NCI-H2227 treated with DMSO at 0.1 percent for 48 hours (cell line): Measurements from ENCODE around the gene ABHD15.

Experiments used
- DNase-seq: peaks from one replicate; lab custom pipeline; 2025; lab: John Stamatoyannopoulos, UW

The ABHD15 gene

DNA sequence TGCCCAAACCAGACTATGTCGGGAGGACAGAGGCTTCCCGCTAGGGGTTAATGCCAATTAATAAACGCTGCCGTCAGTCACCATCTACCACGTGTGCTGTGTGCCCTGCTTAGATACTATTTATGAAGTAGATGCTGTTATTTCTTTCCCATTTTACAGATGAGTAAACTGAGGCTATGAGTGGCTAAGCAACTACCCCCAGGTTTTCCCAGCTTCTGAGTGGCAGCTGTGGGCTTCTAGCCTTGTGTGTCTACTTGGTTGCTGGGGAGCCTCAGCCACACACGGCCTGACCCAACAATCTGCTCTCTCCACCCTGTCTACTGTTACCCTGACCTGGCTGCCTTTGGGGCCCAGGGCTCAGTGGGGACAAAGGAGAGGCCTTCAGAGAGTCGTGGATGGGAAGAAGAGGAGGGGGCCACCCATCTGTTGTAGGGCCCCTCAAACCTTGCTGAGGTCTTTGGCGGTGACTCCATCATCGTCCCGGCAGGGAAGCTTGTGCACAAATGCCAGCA is 15.5 kb upstream of the ABHD15 start:
- DNase-seq = no peak

DNA sequence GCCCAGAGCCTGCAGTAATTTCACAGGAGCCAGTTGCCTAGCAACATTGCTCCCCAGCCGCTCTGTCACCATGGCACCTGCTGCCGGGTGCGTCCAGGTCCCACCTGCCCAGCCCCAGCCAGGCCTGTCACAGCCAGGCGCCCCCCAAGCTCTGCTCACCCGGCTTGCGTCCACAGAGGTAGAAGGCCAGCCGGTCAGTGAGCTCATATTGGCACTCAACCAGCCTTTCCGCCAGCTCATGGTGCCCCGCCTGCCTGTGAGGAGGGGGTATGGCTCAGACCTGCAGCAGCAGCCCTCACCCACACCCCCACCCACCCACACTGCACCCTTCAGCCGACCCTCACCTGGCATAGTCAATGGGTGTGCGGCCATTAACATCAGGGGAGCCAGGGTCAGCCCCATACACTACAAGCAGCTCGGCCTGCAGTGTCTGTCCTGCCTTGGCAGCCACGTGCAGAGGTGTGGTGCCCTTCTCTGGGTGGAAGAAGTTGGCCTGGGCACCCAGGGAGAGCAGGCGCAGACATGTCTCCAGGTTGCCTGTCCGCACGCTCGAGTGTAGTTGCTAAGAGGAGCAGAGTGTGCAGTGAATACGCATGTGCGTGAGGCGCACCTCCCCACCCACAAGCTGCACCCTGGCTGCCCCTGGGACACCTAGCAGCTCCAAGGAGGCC is 14.9 kb upstream of the ABHD15 start:
- no peak for DNase-seq

DNA sequence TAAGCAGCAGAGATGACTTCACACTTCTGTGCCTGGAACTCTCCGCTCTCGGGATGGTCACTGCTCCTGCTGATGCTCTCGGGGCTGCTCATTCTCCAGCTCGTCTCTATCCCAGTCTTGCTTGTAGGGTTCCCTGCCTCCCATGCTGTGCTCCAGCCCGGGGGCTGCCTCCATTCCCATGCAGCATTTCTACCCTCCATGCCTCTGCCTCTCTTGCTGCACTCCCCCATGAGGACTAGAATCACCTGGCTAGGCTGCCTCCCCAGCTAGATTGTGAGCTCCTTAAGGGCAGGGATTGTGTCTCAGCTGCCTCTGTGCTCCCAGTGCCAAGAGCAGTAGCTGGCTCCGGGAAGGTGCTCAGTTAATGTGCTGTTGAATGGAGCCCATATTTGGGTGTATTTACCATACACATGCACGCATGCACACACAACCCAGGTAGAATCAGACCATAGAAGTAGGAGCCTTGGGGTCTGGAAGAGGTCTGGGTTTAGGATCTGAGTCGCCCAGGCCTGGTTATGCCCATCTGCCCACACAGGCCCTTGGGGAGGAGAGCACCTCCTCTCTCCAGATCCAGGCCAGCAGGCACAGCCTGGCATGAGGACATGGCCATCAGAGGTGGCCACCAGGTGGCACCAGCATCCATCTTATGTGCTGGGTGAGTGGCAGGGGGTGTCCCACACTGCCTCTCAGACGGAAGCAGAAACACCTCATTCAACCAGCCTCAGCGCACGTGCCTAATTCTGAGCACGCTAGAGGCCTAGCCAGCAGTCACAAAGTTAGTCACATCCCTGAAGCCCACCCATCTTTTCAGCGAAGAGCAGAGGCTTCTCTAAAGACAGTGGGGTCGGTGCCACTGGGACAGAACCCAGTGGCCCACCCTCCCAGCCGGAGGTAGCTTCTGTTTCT is 13.3 kb upstream of the ABHD15 start:
- DNase-seq = peak; percentile 59

DNA sequence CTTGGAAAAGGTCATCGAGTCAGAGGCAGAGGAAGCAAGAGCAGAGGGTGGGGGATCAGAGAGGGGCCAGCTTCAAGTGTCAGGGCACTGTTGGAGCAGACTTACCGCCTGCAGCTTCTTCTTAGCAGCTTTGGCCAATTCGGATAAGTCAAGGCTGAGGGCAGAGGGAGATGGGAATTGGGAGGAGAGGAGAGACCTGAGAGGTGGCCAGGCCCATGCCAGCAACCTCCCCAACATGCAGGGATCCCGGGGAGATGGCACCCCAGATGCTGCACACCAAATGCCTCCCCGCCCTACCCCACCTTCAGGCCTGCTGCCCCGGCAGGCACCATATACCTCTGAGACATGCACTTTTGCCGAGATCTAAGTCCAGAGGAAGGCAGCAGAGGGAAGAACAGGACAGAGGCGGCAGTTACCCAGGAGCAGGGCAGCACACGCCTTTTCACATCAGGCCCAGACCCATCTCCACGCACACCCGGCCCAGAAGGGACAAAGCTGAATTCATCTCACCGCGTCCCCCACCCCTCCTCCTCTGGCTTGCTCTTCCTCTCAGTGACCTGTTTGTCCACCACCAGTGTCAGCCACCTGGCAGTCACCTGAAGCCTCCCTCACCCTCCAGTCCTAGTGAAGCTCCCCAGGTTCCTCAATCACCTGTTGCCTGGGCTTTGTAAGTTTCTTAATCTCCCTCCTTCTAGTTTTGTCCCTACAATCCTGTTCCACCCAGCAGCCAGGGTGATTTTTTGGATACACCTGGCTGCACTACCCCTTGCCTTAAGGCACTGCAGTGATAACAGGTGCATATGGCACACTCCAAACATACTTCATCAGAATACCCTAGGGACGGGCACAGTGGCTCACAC is 12.0 kb upstream of the ABHD15 start:
- no peak for DNase-seq

DNA sequence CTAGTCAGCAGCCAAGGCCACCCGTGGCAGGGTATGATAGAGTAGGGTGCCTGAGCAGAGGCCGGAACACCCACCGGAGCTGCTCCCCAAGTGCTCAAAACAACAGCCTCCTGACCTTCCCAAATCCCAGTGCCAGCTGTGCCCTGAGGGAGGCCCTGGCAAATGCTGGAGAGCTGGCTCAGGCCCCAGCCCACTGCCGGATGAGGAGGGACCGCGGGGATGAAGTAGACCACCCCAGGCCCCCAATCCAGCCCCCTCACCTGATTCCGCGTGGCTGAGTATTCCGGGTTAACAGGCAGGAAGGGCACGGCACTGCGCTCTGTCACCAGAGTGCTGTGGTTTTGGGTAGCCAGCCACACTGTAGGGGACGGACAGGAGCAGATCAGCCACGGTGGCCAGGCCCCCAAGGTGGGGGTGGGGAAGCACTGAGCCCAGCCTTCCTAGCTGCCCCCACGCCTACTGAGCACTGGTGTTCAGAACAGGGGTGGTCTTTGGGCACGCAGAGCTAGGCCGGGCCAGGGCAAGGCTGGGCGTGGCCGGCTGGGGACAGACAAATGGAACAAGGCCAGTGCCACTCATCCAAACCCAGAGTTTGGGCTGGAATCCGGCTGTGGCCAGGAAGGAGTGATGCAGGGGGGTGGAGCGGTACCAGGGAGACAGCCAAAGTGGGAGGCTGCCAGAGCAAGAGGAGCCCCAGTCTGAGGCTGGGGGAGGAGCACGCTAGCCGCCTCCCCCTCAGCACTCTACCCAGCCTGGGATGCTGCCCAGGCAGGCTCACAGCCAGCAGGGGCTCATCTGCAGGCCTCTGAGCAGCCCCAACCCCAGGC is 10.8 kb upstream of the ABHD15 start:
- no peak for DNase-seq

DNA sequence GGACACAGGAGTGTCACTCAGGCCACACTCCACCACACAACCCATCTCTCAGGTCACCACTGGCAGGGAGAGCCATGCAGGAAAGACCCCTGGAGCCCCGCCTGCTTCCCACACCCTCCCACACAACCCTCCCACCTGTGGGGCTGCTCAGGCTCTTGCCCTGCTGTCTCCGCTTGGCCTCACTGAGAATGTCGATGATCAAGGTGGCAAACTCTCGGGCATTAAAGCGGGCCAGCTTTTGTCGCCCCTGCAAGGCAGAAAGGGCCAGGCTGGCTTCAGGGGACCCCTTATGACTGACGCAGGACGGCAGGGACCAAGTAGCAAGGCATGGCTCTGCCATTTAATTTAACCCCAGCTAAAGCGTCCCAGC is 10.1 kb upstream of the ABHD15 start:
- no peak for DNase-seq

DNA sequence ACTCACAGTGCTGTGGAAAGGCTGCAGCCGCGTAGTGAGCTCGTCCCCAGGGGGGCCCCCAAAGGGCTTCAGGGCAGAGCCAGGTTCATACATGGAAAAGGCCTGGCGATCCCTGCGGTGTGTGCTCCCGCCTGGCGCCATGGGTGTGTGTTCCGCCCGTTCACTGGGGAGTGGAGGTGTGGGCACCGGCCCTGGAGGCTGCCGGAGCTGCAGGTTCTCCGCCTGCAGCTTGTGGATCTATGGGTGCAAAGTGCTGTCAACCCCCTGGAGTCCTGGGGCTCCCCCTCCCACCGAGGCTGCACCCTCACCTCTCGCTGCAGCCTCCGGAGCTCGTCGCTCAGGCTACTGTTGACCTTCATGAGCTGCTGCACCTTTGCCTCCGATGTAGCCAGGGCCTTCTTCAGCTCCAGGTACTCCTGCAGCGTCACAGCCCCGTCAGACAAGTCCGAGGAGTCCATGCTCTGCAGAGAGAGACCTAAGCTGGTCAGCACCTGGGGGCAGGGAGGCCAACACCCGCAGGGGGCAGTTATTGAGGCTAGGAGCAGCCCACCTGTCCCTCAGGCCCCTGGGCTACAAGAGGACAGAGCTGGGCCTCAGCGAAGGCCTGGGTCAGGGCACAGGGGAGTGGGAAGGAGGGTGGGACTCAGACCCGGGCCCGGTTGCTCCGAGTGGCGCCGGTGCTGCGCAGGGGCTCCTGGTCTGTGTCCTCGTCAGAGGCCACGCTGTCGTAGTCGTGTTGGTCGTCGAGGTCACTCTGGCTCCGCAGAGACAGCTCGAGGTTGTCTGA is 9.6 kb upstream of the ABHD15 start:
- no peak for DNase-seq

DNA sequence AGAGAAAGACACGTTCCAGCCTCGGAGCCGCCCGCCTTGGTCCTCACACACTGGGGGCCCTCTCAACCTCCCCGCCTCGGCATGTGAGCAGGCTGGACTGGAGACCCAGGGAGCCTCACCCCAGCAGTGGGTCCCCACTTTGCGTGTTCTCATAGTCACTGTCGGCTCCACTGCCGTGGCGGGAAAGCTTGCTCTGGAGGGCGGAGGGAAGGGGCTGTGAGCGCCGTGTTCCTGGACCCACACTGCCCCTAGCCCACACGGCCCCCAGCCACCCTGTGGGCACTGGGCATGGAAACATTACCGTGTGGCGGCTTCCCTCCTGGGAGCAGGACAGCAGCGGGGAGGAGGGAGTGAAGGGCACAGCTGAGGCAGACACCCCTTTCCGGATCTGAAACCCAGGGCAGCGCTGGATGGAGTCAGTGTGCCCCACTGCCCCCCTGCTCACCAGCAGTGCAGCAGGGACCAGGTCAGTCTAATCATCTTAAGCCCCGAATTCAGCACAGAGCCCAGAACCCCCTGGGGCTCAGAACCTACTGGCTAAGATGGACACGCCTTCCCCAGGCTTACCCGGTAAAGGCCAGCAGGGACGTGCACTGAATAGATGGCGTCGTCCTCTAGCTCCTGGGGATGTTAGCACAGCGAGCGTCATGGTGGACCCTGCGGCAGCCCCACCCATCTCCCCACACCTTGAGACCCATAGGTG is 8.8 kb upstream of the ABHD15 start:
- DNase-seq = no peak

DNA sequence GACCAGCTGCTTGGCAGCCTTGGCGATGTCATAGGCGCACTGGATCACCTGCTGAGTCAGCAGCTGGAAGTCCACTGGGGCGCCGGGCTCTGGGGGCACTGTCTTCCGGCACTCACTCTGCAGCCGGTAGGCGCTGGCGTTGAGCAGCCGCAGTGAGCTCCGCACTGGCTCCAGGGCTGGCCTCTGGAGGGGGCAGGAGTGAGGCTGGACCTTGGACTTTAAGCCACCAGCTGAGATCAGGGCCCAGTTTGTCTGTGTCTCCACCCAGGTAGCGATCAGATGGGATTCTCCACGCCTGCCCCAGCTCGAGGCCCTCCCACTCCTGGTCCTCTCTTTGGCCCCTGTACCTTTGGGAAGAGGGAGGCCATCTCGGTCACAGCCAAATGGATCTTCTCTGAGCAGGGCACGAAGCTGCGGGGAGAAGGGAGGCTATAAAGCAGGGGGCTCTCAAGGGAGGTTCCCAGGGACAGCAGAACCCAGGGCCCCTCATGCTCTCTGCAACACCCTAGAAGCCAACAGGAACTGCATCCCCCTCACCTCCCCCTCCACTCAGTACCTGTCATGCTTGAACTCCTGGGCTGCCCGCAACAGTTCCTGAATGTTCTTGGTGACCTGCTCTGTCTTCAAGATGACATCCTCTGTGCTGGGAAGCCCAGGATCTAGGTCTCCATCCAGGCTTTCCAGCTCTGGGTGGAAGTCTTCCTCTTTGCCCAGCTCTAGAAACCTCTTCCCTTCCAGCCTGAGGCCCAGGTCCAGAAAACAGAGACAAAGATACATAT is 8.1 kb upstream of the ABHD15 start:
- DNase-seq = no peak

DNA sequence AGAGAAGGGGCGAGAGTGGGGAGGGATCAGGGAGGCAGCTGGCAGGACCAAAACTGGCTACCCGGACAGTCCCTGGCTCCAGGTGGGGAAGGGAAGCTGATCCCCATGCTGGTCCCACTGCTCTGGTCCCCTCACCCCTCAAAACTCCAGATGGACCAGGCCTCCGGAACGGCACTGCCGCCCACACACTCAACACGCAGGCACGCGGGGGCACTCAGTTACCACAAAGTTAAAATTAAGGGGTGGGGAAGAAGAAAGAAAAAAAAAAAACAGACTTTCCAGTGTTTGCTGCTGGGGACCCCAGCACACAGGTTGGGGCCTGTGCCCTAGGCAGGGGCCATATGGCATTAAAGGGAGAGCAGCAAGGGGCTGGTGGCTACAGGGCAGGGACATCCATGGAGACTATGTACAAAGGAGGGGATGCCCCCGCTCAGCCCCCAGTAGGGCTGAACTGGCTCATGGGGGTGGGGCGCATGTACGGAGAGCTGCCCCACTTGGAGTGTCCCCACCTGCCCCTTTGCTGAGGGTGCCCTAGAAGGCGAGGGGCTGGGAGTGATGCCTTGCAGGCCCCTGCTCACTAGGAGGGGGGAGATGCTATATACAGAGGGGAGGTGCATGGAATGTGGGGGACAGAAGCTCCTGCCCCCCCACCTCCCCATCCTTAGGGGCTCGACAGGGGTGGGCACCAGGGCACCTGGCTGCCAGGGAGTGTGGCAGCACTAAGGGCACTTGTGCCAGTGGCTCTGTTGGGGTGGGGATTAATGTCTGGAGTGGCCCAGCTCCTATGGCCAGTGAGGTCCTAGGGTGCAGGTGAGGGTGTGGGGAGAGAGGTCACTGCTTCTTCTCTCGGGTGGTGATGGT is 7.3 kb upstream of the ABHD15 start:
- no peak for DNase-seq

DNA sequence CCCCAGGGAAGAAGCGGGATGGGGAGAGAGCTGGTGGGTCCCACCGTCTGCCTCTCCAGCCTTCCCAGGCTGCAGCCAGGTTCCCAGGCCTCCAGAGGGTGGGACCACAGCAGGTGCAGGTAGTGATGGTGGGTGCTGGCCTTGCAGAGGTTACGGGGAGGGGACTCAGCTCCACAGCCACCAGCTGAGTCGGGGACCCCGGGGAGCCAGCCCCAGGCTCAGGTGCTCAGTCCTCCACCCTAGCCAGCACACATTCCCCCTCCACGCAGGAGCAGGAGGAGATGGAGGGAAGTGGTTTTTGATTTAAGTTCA is 6.7 kb upstream of the ABHD15 start:
- DNase-seq = no peak

DNA sequence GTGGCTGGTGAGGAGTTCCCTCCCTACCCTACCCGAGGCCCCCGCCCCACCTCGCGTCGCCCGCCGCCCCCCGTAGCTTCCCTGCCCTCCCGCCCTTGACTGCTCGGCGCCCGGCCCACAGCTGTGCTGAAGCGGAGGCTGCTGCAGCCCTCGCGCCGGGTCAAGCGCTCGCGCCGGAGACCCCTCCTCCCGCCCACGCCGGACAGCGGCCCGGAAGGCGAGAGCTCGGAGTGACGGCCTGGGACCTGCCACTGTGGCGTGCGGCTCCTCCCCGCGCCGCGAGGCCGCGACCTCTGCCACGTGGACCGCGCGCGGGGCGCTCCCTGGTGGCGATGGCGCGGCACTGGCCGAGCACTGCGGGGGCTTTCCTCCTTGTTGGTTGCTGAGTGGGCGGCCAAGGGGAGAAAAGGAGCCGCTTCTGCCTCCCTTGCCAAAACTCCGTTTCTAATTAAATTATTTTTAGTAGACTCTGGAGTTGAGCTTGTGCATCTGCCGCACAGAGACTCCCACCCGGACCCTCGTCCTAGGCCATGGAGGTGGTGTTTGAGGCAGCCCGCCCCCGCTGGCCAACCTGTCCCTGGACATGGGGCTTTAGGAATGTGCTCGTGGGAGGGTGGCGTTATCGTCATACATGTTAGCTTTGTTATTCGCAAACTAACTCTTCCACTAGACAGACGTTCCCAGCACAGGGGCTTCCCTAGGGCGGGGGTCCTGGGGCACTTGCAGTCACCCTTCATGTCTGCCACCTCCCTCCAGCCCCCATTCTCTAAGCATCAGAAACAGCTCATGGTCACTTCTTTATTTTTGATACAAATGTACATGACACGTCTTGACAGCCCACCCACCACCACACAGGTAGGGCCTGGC is 6.1 kb upstream of the ABHD15 start:
- DNase-seq = no peak

DNA sequence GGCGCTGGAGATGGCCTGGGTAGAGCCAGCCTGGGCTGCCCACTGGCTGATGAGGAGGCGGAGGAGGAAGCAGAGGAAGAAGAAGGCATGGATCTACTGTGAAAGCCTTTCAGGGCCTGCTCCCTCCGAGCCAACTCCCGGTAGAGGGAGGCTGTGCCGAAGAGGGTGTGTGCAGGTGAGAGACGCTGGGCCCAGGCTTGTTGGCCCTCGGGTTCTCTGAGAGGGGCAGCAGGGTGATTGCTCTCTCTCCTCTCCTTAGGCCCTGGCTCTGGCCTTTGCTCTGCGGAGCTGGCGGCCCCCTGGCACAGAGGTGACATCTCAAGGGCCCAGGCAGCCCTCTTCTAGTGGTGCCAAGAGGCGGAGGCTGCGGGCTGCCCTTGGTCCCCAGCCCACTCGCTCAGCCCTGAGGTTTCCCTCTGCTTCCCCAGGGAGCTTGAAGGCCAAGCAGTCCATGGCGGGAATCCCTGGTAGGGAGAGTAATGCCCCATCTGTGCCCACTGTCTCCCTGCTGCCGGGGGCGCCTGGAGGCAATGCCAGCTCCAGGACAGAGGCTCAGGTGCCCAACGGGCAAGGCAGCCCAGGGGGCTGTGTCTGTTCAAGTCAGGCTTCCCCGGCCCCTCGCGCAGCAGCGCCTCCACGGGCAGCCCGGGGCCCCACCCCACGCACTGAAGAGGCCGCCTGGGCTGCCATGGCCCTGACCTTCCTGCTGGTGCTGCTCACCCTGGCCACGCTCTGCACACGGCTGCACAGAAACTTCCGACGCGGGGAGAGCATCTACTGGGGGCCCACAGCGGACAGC is 5.2 kb upstream of the ABHD15 start:
- DNase-seq = no peak

DNA sequence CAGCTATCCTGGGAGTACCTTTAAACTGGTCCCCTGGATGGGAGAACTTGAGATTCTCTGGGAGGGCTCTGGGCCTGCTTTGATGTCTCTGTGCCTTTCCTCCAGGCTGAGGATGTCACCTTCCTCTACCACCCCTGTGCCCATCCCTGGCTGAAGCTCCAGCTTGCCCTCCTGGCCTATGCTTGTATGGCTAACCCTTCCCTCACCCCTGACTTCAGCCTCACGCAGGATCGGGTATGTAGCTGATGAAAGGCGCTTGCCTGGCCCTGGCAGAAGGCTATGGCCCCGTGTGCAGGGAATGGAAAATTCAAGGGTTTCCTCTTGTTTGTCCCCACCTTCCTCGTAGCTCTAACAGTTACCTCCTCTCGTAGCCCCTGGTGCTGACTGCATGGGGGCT is 4.6 kb upstream of the ABHD15 start:
- DNase-seq = no peak

DNA sequence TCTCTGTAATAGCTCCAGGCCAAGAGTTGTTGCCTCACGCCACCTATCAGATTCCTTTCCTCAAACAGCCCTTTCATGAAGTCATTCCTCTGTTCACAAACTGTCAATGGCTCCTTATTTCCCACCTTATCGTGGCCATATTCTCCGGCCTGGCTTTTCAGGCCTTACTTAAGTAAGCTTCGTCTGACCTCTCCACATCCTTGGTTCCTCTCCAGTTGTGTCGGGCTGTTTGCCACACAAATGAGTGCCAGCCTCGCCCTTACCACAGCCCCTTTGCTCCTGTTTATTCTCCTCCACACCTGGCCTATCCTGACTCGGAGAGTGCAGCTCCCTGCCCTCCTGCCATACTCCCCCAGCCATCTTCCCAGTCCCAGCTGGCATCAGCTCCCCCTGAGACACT is 3.7 kb upstream of the ABHD15 start:
- DNase-seq = no peak

DNA sequence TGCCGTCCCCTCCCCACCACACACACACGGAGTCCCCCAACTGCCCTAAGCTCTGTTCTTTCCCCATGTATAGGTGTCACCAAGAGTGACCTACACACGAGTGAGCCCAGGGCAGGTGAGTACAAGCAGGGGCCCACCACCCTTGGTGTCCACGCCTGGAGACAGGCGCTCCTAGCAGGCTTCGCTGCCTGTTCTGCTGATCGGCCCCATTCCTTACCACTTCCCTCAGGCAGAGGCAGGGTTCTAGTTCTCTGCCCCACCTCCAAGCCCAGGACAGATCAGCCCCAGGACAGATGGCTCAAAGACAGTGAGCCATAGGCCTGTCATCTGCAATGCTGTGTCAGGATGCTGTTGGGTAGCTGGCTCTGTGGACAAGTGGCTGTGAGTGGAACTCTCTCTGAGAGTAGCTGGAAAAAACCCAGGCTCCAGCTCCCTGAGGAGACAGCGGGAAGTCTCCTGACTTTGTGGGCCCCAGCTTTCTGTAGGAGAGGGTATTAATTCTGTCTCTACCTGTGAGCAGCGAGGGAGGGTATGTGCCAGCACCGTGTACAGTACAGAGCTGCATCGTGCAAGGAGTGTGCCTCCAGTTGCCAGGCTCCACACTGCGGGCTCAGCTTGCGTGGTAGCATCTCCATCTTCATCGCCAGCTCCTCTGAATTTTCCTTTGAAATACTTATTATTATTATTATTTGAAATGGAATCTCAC is 2.6 kb upstream of the ABHD15 start:
- no peak for DNase-seq
